K562 (cell line): Measurements from ENCODE around the gene ABITRAM. TPM values are rescaled to one million over a fixed set of nuclear protein-coding genes. Genes with fewer than 3 reads are reported as not detected.

ENCODE experiments used
- ATF4 ChIP-seq: fragments of 450-650 bp; formaldehyde crosslinking; IDR thresholded peaks from 2 replicates; pipeline ENCODE4 v1.4.0; 2022; ENCODE audit warnings: mild to moderate bottlenecking, moderate library complexity
- BRF2 ChIP-seq: IDR thresholded peaks from 3 replicates; pipeline ENCODE4 v1.6.1; 2011; ENCODE audit warnings: borderline replicate concordance, mild to moderate bottlenecking; ENCODE audit not compliant: insufficient read length, insufficient read depth
- ETV6 ChIP-seq, 3 experiments: fragments of 150-350 bp in 1 of 3; sonication (generic) in 1 of 3; formaldehyde crosslinking in 1 of 3; IDR thresholded peaks; 2 replicates each; pipeline versions ENCODE4 v1.6.1 to v1.8.0; 2014 to 2022; ENCODE audit warnings: borderline replicate concordance in 2 of 3, low read depth in 2 of 3, antibody characterized with exemption in 1 of 3, low read length in 1 of 3, mild to moderate bottlenecking in 1 of 3, missing genetic modification reagents in 1 of 3
- GTF2A2 ChIP-seq: IDR thresholded peaks from 2 replicates; pipeline ENCODE4 v1.6.1; 2016; ENCODE audit warnings: mild to moderate bottlenecking, missing genetic modification characterization, missing compliant biosample characterization
- ILK ChIP-seq: fragments of 450-650 bp; IDR thresholded peaks from 2 replicates; pipeline ENCODE4 v1.6.1; 2016; ENCODE audit warnings: missing genetic modification characterization, low read depth, mild to moderate bottlenecking, missing compliant biosample characterization, moderate library complexity, borderline replicate concordance
- MLLT1 ChIP-seq, 2 experiments: fragments of 450-650 bp; IDR thresholded peaks; 2 replicates each; pipeline ENCODE4 v1.6.1; 2016
- NCOA1 ChIP-seq: fragments of 450-650 bp; IDR thresholded peaks from 2 replicates; pipeline ENCODE4 v1.6.1; 2016; ENCODE audit warnings: low read depth
- NFYB ChIP-seq: IDR thresholded peaks from 2 replicates; pipeline ENCODE4 v1.6.1; 2011; ENCODE audit warnings: mild to moderate bottlenecking, moderate library complexity; ENCODE audit not compliant: insufficient read length; ENCODE audit errors: extremely low read depth
- RREB1 ChIP-seq: fragments of 250-450 bp; sonication (Bioruptor Pico); IDR thresholded peaks from 2 replicates; pipeline ENCODE4 v1.4.0; 2020
- RUNX1 ChIP-seq: sonication (generic); IDR thresholded peaks from 2 replicates; pipeline ENCODE4 v1.6.1; 2016; ENCODE audit warnings: antibody characterized with exemption, low read depth
- SLC30A9 ChIP-seq: fragments of 250-450 bp; sonication (Bioruptor Pico); IDR thresholded peaks from 2 replicates; pipeline ENCODE4 v1.8.0; 2022; ENCODE audit warnings: mild to moderate bottlenecking, moderate library complexity
- SMARCC2 ChIP-seq: fragments of 450-650 bp; IDR thresholded peaks from 2 replicates; pipeline ENCODE4 v1.6.1; 2017; ENCODE audit warnings: antibody characterized with exemption, moderate library complexity, mild to moderate bottlenecking, low read depth
- SMARCE1 ChIP-seq: fragments of 450-650 bp; IDR thresholded peaks from 2 replicates; pipeline ENCODE4 v1.7.1; 2016; ENCODE audit warnings: mild to moderate bottlenecking
- SNIP1 ChIP-seq: fragments of 450-650 bp; IDR thresholded peaks from 2 replicates; pipeline ENCODE4 v1.7.1; 2017; ENCODE audit warnings: low read depth, mild to moderate bottlenecking
- SNRNP70 ChIP-seq: fragments of 200-400 bp; formaldehyde crosslinking; optimal IDR thresholded peaks from 2 replicates; pipeline ENCODE3; 2017; ENCODE audit warnings: low read depth, low read length
- SOX6 ChIP-seq: fragments of 450-650 bp; IDR thresholded peaks from 2 replicates; pipeline ENCODE4 v1.6.1; 2014; ENCODE audit warnings: mild to moderate bottlenecking
- TSC22D4 ChIP-seq: fragments of 450-650 bp; IDR thresholded peaks from 2 replicates; pipeline ENCODE4 v1.6.1; 2016; ENCODE audit warnings: missing genetic modification characterization, missing biosample characterization, control low read depth
- YBX1 ChIP-seq: fragments of 450-650 bp; IDR thresholded peaks from 2 replicates; pipeline ENCODE4 v1.7.1; 2016; ENCODE audit warnings: mild to moderate bottlenecking
- ZFP1 ChIP-seq: fragments of 450-650 bp; formaldehyde crosslinking; IDR thresholded peaks from 2 replicates; pipeline ENCODE4 v1.4.0; 2020; ENCODE audit warnings: mild to moderate bottlenecking, mixed read lengths
- ZNF778 ChIP-seq: fragments of 450-650 bp; formaldehyde crosslinking; IDR thresholded peaks from 2 replicates; pipeline ENCODE4 v1.4.0; 2020; ENCODE audit warnings: mild to moderate bottlenecking, moderate library complexity
- polyA plus RNA-seq, 8 experiments: library from polyadenylated mRNA; depleted of rRNA in 4 of 8; stranded (reverse) in 5 of 8; unstranded in 3 of 8; fragments of >200 nt; fragmentation: Nextera tagmentation in 2 of 8; fragmentation: Illumina TruSeq in 1 of 8; extraction: Ambion mirVana in 2 of 8; extraction: Trizol in 1 of 8; gene quantifications; 2 replicates each; pipeline versions ENCODE4 v1.2.1 to v1.2.3, GENCODE V29; 2011 to 2014; ENCODE audit warnings: inconsistent platforms in 1 of 8, missing spikeins in 1 of 8
- total RNA-seq, 7 experiments: library from RNA; depleted of rRNA in 6 of 7; stranded (reverse); fragments of >200 nt in 6 of 7; fragmentation: Illumina TruSeq in 2 of 7; extraction: Trizol in 2 of 7; gene quantifications; 2 replicates each; pipeline versions ENCODE4 v1.2.1 to v1.2.3, GENCODE V29; 2011 to 2021; ENCODE audit warnings: low replicate concordance in 1 of 7

The ABITRAM gene
- total and polyA plus RNA-seq, 9 of the 15 experiments (the other 6 are each of a cell fraction or from before 2014, with no cell fraction given) = 8.9 to 47.6 (median 28.4) TPM

GRCh38 chr9:108933718-108934322 is 380 bp upstream of the ABITRAM start, which contains the start of gene ELP1 (continued):
- TF ChIP-seq RREB1 = peak; percentile 91; the same call in 1 of the 2 replicates
- TF ChIP-seq MLLT1 (IDR thresholded peaks at IDR 0.05) = 0 out of 4 replicates have a peak, but pooled peaks have one; percentile 50 to 63
- peak; percentile 40; the same call in 1 of the 2 replicates for TF ChIP-seq SOX6
- TF ChIP-seq ATF4 = no peak
- TF ChIP-seq GTF2A2 (tag) = no peak
- no peak for TF ChIP-seq ETV6 (IDR thresholded peaks at IDR 0.05; ENCODE audit: borderline replicate concordance in 1 of 2, low read depth in 2 of 2, low read length in 1 of 2)
- no peak for TF ChIP-seq ETV6 (CRISPR knock-in tag; IDR thresholded peaks at IDR 0.05; ENCODE audit: borderline replicate concordance)
- TF ChIP-seq NFYB = no peak
- TF ChIP-seq ZNF778 (CRISPR knock-in tag) = no peak
- peak; percentile 71; the same call in 1 of the 2 replicates for TF ChIP-seq RUNX1
- TF ChIP-seq SNRNP70 = no peak
- no peak for TF ChIP-seq NCOA1
- TF ChIP-seq SMARCE1 = no peak
- no peak for TF ChIP-seq SNIP1
- no peak for TF ChIP-seq YBX1
- no peak for TF ChIP-seq ZFP1
- TF ChIP-seq SMARCC2 = no peak
- no peak for TF ChIP-seq TSC22D4 (tag)
- no peak for TF ChIP-seq BRF2
- TF ChIP-seq SLC30A9 (CRISPR knock-in tag) = no peak
- TF ChIP-seq ILK (tag) = no peak
